GM12892 (cell line): ENCODE measurements around the gene FUT7.

Experiments
- POLR2AphosphoS5 ChIP-seq: IDR thresholded peaks from 2 replicates; pipeline ENCODE4 v1.6.1; 2011; ENCODE audit warnings: low read depth, low read length, control low read depth
- TAF1 ChIP-seq: IDR thresholded peaks from 2 replicates; pipeline ENCODE4 v1.6.1; 2011; ENCODE audit warnings: low read depth, mild to moderate bottlenecking, control low read depth, low read length, borderline replicate concordance

GRCh38 chr9:136985853-136986252, 46.0 kb downstream of the FUT7 start:
- TF ChIP-seq TAF1 (no peak), POLR2AphosphoS5 (no peak)
